Calu3 (cell line): ENCODE measurements around the gene ADAMTS4. TPM values are rescaled to one million over a fixed set of nuclear protein-coding genes. Genes with fewer than 3 reads are reported as not detected.
A peak's percentile ranks its signal among the peaks of the same experiment; 100 is the strongest.

Experiments
- BruUV-seq: library from RNA; stranded (reverse); fragments of 400-500 nt; replicated peaks from 2 replicates; lab custom pipeline; 2021; lab: Mats Ljungman, UMichigan
- CTCF ChIA-PET: fragments of 300-600 bp; sonication (Branson Sonifier 250); formaldehyde crosslinking; loops from one replicate; lab custom pipeline; 2022; ENCODE audit warnings: antibody characterized with exemption; lab: Charles Lee
- DNase-seq: peaks from one replicate; pipeline ENCODE4 v3.0.0; 2022
- H3K27ac Mint-ChIP-seq: one replicate; pipeline ENCODE4 v1.8.0; 2022; ENCODE audit warnings: mixed read lengths; ENCODE audit not compliant: unreplicated experiment
- H3K27me3 Mint-ChIP-seq: one replicate; pipeline ENCODE4 v1.8.0; 2022; ENCODE audit warnings: mixed read lengths; ENCODE audit not compliant: unreplicated experiment
- H3K36me3 Mint-ChIP-seq: one replicate; pipeline ENCODE4 v1.8.0; 2022; ENCODE audit warnings: mild to moderate bottlenecking, moderate library complexity, mixed read lengths; ENCODE audit not compliant: insufficient read depth, unreplicated experiment
- H3K4me1 Mint-ChIP-seq: one replicate; pipeline ENCODE4 v1.8.0; 2022; ENCODE audit warnings: mild to moderate bottlenecking, low read depth, mixed read lengths; ENCODE audit not compliant: unreplicated experiment
- H3K4me3 Mint-ChIP-seq: one replicate; pipeline ENCODE4 v1.8.0; 2022; ENCODE audit warnings: mild to moderate bottlenecking, low read depth, moderate library complexity, mixed read lengths; ENCODE audit not compliant: unreplicated experiment
- H3K9me3 Mint-ChIP-seq: one replicate; pipeline ENCODE4 v1.8.0; 2022; ENCODE audit warnings: low read depth, mixed read lengths; ENCODE audit not compliant: unreplicated experiment
- intact Hi-C: fragments of 100-400 bp; cut with micrococcal nuclease; formaldehyde crosslinking; loops from one replicate; pipeline ENCODE4 v1.10.0; 2022; ENCODE audit not compliant: unreplicated experiment
- total RNA-seq: library from RNA; stranded (reverse); gene quantifications from 2 replicates; pipeline ENCODE4 v1.2.3, GENCODE V29; 2022
- TF ChIP-seq, protein P1 (sequence below): fragments of 200-600 bp; IDR thresholded peaks from one replicate; pipeline ENCODE4 v1.8.0; 2022; ENCODE audit warnings: antibody characterized with exemption; ENCODE audit not compliant: unreplicated experiment

Gene ADAMTS4
- total RNA-seq, 1 experiment from 2014 or later: not detected

DNA sequence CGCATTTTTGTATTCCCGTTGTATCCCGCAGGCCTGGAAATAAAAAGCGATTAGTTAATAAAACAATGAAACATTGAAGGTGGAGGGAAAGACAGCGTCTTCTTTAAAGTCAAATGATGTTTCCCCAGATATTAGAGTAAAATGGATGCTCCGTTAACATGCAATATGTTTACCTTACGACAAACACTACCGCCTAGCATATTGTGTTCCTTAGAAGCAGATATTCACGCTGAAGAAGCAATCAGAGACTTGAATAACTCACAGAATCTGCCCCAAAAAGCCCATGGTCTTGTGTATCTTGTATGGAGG is 21.0 kb downstream of the ADAMTS4 start:
- peaks cover 40% of the 10 kb centered on the region for H3K4me1 Mint-ChIP-seq

DNA sequence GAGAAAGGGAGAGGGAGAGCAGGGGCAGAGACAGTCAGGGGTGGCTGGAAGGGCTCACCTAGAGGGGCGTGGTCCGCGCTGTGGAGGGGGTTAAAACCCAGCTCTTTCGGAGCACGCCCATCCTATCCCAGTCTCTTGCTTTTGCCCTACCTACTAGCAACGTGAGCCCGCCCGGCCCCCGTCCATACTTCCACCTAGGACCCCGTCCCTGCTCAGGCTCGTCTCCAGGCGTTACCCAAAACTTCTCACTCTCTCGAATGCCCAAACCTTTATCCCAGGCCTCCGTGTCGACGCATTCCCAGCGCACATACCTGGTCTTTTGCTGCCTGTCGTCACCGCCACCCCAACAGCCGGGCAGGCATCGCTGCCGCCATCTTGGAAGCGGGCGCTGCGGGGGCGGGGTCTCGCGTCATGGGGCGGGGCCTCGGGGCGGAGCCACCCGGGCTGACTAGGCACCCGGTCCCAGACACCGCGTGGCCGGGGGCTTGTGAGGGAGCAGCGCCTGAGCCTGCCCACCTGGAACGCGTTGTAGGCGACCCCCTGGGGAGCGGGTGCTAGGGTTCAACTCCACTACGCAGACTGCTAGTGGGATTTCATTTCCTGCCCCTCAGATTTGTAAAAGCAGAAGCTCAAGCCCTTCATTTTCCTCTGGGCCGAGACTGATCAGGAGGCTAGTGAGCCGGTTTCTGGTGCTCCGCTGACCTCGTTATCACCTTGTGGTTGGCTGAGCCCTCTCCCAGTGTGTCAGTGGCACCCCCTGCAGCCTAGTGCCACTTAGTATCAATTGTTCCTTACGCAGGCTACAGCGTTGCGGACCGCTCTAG is 21.5 kb downstream of the ADAMTS4 start, which contains the start of gene B4GALT3:
TSS of gene B4GALT3 (minus strand) at position 396 of the 824 bp plus-strand sequence. CDS start 1,447 bp downstream, outside the sequence.
- Mint-ChIP-seq H3K9me3 (no peaks in the 10 kb centered on the region), H3K36me3 (peaks cover 40% of the 10 kb centered on the region), H3K27ac (peak within 1 kb of the TSS; percentile 97), H3K4me3 (peak within 1 kb of the TSS; percentile 100), H3K27me3 (no peaks in the 10 kb centered on the region), H3K4me1 (peaks cover 34% of the 10 kb centered on the region)
- CTCF ChIA-PET: interaction anchor here (0.5 to 1.8 kb wide), 5 partner anchors 9 to 586 kb away, joined by 3 to 7 read pairs (median 4); partner anchors contain the start of gene PPOX
- DNase-seq: peak; percentile 98
- TF ChIP-seq, protein P1, sequence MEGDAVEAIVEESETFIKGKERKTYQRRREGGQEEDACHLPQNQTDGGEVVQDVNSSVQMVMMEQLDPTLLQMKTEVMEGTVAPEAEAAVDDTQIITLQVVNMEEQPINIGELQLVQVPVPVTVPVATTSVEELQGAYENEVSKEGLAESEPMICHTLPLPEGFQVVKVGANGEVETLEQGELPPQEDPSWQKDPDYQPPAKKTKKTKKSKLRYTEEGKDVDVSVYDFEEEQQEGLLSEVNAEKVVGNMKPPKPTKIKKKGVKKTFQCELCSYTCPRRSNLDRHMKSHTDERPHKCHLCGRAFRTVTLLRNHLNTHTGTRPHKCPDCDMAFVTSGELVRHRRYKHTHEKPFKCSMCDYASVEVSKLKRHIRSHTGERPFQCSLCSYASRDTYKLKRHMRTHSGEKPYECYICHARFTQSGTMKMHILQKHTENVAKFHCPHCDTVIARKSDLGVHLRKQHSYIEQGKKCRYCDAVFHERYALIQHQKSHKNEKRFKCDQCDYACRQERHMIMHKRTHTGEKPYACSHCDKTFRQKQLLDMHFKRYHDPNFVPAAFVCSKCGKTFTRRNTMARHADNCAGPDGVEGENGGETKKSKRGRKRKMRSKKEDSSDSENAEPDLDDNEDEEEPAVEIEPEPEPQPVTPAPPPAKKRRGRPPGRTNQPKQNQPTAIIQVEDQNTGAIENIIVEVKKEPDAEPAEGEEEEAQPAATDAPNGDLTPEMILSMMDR: peak; percentile 25
- intact Hi-C loops: no loop called here
- BruUV-seq: TSS peak; percentile 97

More for the DNA sequence above, 21.0 kb downstream of the ADAMTS4 start:
- Mint-ChIP-seq H3K9me3 (no peaks in the 10 kb centered on the region), H3K36me3 (peaks cover 34% of the 10 kb centered on the region), H3K27me3 (no peaks in the 10 kb centered on the region), H3K27ac (peak overlapping the region; percentile 97), H3K4me3 (peak overlapping the region; percentile 100)
- intact Hi-C loops: no loop called here
- TF ChIP-seq, protein P1: peak; percentile 0
- CTCF ChIA-PET: interaction anchor here (0.6 to 1.8 kb wide), 3 partner anchors 9 to 143 kb away, joined by 3 to 7 read pairs (median 4); partner anchors contain the start of gene PPOX
- BruUV-seq: no TSS peak
- DNase-seq: no peak

DNA sequence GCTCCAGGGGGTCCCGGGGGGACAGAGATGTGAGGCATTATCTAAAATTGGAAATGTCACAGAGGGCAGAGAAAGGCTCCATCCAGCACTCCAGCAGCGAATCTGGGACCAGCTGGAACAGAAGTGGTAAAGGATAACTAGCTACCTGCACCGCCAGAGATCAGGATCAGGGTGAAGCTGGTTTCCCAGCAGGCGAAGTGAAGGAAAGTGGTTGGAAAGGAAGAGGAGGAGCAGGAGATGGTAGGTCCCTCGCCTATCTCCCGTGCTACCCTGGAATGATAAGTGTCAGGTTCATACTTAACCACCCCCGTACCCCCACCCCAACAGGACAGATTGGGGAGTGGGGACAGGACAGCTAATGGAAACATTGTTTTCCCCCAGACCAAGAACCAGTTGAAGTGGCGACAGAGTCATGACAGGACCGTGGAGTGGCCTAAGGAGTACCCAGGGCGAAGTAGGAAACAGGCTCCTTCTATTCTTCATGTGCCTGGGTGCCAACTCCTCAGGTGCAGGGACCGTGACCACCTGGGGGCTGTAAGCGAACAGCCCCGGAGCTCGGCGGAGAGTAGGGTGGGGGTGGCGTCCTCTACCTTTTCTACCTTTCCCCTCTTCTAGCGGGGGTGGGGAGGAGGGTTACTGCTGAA is 22.3 kb downstream of the ADAMTS4 start:
- no peaks in the 10 kb centered on the region for H3K9me3 Mint-ChIP-seq
- no TSS peak for BruUV-seq
- TF ChIP-seq, protein P1: no peak
- no peaks in the 10 kb centered on the region for H3K27me3 Mint-ChIP-seq
- H3K4me1 Mint-ChIP-seq: peaks cover 27% of the 10 kb centered on the region
- H3K4me3 Mint-ChIP-seq: peak overlapping the region; percentile 100
- DNase-seq: no peak
- H3K27ac Mint-ChIP-seq: peak overlapping the region; percentile 97
- CTCF ChIA-PET: interaction anchor here (0.6 to 1.8 kb wide), 3 partner anchors 10 to 585 kb away, joined by 4 to 7 read pairs (median 4); partner anchors contain the start of gene PPOX
- H3K36me3 Mint-ChIP-seq: peaks cover 46% of the 10 kb centered on the region
- intact Hi-C loops: no loop called here

DNA sequence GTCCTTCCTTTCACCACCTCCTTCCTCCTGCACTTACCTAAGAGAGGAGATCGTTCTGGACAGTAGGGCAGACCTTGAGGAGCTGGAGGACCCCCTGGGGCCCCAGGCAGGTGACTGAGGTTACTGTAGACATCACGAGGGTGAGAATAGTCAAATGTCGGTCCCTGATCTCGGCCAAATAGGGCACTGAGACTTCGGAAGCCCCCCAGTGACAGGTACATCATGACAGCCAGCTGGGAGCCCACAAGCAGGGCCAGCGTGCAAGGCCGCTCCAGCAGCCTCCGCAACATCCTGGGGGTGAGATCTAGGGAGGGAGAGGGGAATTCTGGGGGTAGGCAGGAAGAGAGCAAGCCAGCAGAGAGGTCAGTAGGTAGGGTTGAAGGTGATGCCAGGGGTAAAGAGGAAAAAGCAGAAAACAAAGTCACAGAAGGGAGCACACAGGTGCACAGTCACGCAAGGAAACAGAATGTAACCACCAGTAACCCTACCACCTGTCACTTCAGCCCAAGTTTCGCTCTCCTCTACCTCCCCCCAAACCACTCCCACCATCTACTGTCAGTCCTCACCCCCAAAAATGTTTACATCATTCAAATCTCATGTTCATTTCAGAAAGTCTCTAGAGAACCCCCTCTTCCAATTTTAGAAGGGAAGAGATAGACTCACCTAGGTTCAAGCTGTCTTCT is 22.9 kb downstream of the ADAMTS4 start:
- DNase-seq: no peak
- H3K4me1 Mint-ChIP-seq: peaks cover 23% of the 10 kb centered on the region
- intact Hi-C loops: no loop called here
- H3K27ac Mint-ChIP-seq: peak overlapping the region; percentile 97
- CTCF ChIA-PET: no interaction called here
- BruUV-seq: TSS peak; percentile 22
- TF ChIP-seq, protein P1: no peak
- H3K27me3 Mint-ChIP-seq: no peaks in the 10 kb centered on the region
- H3K36me3 Mint-ChIP-seq: peaks cover 53% of the 10 kb centered on the region
- no peaks in the 10 kb centered on the region for H3K9me3 Mint-ChIP-seq
- peak overlapping the region; percentile 100 for H3K4me3 Mint-ChIP-seq
